Adrenal gland (tissue), 5 donors: ENCODE data around the gene CCDC57.

Source experiments
- POLR2A ChIP-seq, 2 donors: fragments of 450-650 bp; IDR thresholded peaks; one replicate each; pipeline ENCODE4 v1.6.1; 2017; ENCODE audit warnings: antibody characterized with exemption in 2 of 2, mild to moderate bottlenecking in 2 of 2, moderate library complexity in 1 of 2
- TF ChIP-seq, protein P1 (sequence below), 6 experiments: fragments of 450-650 bp in 4 of 6; fragments of 200-600 bp in 2 of 6; sonication (generic) in 1 of 6; IDR thresholded peaks; 1 replicate in 5 of 6; 2 replicates in 1 of 6; pipeline versions ENCODE4 v1.5.1 to v1.8.0; 2016 to 2021; ENCODE audit warnings: antibody characterized with exemption in 6 of 6, mild to moderate bottlenecking in 2 of 6, moderate library complexity in 1 of 6
- donor health status: DM: no; HTN: no; CAD: no.

DNA sequence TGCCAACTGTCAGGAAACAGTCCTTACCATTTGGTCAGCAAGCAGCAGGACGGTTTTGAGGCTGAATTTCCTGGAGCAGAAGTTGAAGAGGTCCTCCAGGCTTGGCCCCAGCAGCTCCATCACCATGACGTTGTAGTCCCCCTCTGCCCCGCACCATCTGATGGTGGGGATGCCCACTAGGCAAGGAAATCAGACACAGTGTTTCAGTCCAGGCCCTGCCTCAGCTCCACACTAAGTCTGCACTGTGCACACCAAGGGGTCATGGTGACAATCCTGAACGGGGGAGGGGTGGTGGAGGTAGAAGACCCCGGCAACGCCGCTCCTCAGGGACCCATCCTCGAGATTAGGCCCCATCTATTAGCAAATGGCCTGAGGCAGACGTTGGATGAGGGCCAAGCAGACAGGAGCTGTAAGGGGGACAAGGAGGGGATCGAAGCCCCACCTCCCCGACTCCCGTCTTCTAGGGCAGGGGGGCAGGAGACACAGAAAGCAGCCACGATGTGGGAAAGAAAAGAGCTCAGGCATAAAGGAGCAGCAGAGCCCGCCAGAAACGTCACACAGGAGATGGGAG, 42.8 kb upstream of the CCDC57 start:
- no peak for TF ChIP-seq POLR2A (IDR thresholded peaks at IDR 0.05)
- TF ChIP-seq, protein P1, sequence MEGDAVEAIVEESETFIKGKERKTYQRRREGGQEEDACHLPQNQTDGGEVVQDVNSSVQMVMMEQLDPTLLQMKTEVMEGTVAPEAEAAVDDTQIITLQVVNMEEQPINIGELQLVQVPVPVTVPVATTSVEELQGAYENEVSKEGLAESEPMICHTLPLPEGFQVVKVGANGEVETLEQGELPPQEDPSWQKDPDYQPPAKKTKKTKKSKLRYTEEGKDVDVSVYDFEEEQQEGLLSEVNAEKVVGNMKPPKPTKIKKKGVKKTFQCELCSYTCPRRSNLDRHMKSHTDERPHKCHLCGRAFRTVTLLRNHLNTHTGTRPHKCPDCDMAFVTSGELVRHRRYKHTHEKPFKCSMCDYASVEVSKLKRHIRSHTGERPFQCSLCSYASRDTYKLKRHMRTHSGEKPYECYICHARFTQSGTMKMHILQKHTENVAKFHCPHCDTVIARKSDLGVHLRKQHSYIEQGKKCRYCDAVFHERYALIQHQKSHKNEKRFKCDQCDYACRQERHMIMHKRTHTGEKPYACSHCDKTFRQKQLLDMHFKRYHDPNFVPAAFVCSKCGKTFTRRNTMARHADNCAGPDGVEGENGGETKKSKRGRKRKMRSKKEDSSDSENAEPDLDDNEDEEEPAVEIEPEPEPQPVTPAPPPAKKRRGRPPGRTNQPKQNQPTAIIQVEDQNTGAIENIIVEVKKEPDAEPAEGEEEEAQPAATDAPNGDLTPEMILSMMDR (IDR thresholded peaks at IDR 0.05): no peak
